ENCODE measurements around the gene NHLH2. TPM values are rescaled to one million over a fixed set of nuclear protein-coding genes. Genes with fewer than 3 reads are reported as not detected.

NHLH2 gene
- total and polyA plus RNA-seq, 8 donors: not detected

GRCh38 chr1:115832651-115833050, 8.3 kb downstream of the NHLH2 start:
- no peaks in the 10 kb centered on the region for H3K9me3 ChIP-seq
- no peak for TF ChIP-seq CTCF (IDR thresholded peaks at IDR 0.05)

GRCh38 chr1:115830963-115831362, 10.0 kb downstream of the NHLH2 start:
- ATAC-seq: no peak
- intact Hi-C loops (cut with DNase I): no loop called here
- H3K4me3 ChIP-seq: no peak overlapping the region

More at GRCh38 chr1:115832651-115833050, 8.3 kb downstream of the NHLH2 start:
- H3K27me3 ChIP-seq: peaks cover 14 to 64% of the 10 kb centered on the region in 2 donors
- ATAC-seq (no peak), DNase-seq (no peak)
- no peak overlapping the region for H3K27ac ChIP-seq
- no peak overlapping the region for H3K4me3 ChIP-seq
- H3K36me3 ChIP-seq: no peaks in the 10 kb centered on the region
- peaks cover under 1 to 22% of the 10 kb centered on the region in 2 donors for H3K4me1 ChIP-seq
- intact Hi-C loops (cut with DNase I): no loop called here

GRCh38 chr1:115829947-115830346, 11.0 kb downstream of the NHLH2 start:
- no peak for TF ChIP-seq CTCF (IDR thresholded peaks at IDR 0.05)
- Histone ChIP-seq H3K27ac (no peak overlapping the region), H3K4me3 (no peak overlapping the region), H3K36me3 (no peaks in the 10 kb centered on the region), H3K4me1 (peaks cover 0 to 30% of the 10 kb centered on the region in 2 donors), H3K27me3 (peaks cover 0 to 58% of the 10 kb centered on the region in 2 donors), H3K9me3 (no peaks in the 10 kb centered on the region)
- intact Hi-C loops (cut with DNase I): no loop called here
- no peak for DNase-seq
- ATAC-seq: peak; percentile 7

More at GRCh38 chr1:115830963-115831362, 10.0 kb downstream of the NHLH2 start:
- TF ChIP-seq CTCF (IDR thresholded peaks at IDR 0.05): no peak
- Histone ChIP-seq H3K36me3 (no peaks in the 10 kb centered on the region), H3K4me1 (peaks cover 0 to 30% of the 10 kb centered on the region in 2 donors), H3K27me3 (peaks cover 0 to 64% of the 10 kb centered on the region in 2 donors), H3K9me3 (no peaks in the 10 kb centered on the region), H3K27ac (no peak overlapping the region)
- no peak for DNase-seq

- Histone ChIP-seq H3K36me3 (no peaks in the 10 kb centered on the region), H3K27ac (peak overlapping the region in 1 of 2 donors; percentile 45), H3K27me3 (peaks cover 0 to 50% of the 10 kb centered on the region in 2 donors), H3K4me3 (peak overlapping the region in 1 of 2 donors; percentile 42), H3K4me1 (peaks cover 0 to 30% of the 10 kb centered on the region in 2 donors), H3K9me3 (no peaks in the 10 kb centered on the region)
- ATAC-seq (peak; percentile 79), DNase-seq (peak in 1 of 4 donors; percentile 63)
- intact Hi-C loops (cut with DNase I): no loop called here
- no peak for TF ChIP-seq CTCF (IDR thresholded peaks at IDR 0.05)
These were observed 11.8 kb downstream of the NHLH2 start for GRCh38 chr1:115829023-115829674.

- DNase-seq (peak in 2 of 4 donors; percentile 47 to 81), ATAC-seq (peak; percentile 80)
- H3K36me3 ChIP-seq: no peaks in the 10 kb centered on the region
- H3K27ac ChIP-seq: peak overlapping the region in 1 of 2 donors; percentile 45
- H3K27me3 ChIP-seq: peaks cover 0 to 52% of the 10 kb centered on the region in 2 donors
- intact Hi-C loops (cut with DNase I): no loop called here
- TF ChIP-seq CTCF (IDR thresholded peaks at IDR 0.05): no peak
- H3K4me1 ChIP-seq: peaks cover 0 to 30% of the 10 kb centered on the region in 2 donors
- peak overlapping the region; percentile 34 to 42 for H3K4me3 ChIP-seq
- H3K9me3 ChIP-seq: no peaks in the 10 kb centered on the region
These were observed 12.6 kb downstream of the NHLH2 start for GRCh38 chr1:115828101-115829022.

Data from left lung (tissue), 10 donors.